Stimulated activated CD4-positive, alpha-beta T cell treated with anti-CD3 and anti-CD28 coated beads, Interleukin-15, amount 100 ng/mL, for 24 hours (primary cell): ENCODE measurements around the gene ARHGEF10L.

Source experiments
- DNase-seq: peaks from one replicate; pipeline ENCODE4 v3.0.0-alpha.2; 2020

Gene ARHGEF10L

GRCh38 chr1:17551755-17552234 lies 12.3 kb downstream of the ARHGEF10L start:
- no peak for DNase-seq

DNA sequence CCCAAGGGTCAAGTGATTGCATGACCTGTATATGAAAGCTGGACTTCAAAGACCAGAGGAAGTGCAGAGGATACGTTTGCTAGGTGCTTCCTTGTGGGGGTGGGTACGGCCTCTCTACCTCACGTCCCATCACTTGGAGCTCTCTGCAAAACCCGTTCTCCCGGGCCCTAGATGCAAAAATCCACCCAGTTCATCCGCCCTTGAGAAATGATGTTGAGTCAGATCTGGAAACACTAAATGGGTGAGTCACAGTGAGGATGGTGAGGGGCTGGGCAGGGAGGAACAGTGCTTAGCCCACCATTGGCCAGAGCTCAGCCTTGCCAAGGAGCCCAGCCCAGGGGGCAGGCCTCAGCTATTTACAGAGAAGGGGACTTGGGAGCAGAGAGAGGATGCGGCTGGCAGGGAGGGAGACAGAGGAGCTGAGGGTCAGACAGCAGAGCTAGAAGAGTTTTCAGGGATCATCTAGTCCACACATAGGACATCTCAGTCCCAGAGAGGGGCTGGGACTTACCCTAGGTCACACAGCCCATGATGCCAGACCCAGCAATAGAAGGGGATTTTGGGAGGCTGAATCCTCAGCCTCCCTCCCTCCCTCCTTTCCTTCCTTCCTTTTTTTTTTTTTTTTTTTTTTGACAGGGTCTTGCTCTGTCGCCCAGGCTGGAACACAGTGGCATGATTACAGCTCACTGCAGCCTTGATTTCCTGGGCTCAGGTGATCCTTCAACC lies 14.6 kb downstream of the ARHGEF10L start:
- DNase-seq, result no peak

GRCh38 chr1:17554954-17555353 lies 15.5 kb downstream of the ARHGEF10L start:
- no peak for DNase-seq

DNA sequence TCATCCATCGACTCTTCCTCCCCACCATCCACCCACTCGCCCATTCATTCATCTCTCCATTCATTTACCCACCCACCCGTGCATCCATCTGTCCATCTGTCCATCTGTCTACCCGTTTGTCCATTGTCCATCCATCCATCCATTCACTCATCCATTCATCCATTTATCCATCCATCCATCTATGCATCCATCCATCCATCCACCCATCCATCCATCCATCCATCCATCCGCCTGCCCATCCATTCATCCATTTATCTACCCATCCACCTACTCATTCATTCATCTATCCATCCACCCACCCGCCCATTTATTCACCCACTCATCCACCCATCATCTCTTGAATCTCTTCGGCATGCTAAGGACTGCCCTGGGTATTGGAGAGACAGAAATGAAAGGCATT lies 18.5 kb downstream of the ARHGEF10L start:
- no peak for DNase-seq

GRCh38 chr1:17558541-17558940 lies 19.0 kb downstream of the ARHGEF10L start:
- no peak for DNase-seq

DNA sequence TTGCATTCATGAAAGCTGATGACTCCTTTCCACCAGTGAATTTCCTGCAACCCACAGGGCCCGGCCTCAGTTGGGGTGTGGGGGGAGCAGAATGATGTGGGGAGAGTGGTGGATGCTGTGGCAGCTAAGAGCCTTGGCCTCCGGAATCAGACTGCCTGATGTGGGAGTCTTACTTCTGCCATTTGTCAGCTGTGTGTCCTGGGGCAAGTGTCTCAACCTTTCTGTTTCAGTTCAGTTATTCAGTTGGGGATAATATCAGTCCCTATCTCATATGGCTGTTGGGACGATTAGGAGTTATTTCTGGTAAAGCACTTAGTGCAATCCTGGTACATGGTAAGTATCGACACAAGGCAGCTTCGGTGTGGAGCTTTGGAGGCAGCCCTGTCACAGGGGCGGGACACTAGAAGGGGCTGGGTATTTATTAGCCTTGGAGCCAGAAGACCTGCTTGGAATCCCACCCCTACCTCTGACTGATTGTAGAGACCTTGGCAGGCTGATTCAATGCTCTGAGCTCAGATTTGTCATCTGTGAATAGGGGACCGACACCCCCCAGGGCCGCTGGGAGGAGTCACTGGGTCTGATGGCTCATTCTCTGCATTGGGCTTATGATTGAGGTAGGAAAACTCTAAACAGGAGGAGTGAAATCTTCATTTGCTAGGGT lies 19.6 kb downstream of the ARHGEF10L start:
- DNase-seq, result no peak

DNA sequence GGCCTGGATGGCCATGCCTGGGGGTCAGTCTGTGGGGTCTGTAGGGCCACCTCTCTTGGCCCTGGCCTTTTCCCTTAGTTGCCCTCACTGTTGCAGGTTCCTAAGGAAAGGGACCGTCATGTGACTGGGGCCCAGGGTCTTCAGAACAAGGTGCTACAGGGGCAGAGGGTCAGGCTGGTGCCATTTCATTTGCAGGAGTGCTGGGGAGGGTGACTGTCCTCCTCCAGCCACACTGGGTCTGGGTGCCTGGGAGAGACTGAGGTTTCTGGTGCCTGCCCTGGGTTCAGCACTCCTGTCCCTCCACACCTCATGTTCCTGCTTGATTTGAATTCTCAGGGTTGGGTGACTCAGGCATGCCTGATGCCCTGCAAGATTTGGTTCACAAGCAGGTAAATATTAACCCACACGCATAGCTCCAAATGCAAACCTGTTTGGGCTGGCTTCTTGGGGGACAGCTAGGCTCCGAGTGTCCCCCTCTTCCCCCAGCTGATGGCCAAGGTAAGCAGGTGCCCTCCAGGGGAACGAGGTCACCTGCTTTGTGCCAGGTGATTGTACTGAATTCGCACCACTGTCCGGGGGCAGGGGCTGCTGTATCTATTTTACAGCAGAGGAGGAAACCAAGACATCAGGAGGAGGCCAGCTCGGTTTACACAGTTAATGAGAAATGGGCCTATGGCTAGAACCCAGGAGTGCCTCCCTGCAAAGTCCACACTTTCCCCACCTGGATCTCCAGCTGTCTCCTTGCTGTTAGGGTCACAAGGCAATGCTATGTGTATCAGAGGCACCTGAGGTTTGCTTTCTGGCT lies 20.3 kb downstream of the ARHGEF10L start:
- no peak for DNase-seq

- no peak for DNase-seq
Measured at GRCh38 chr1:17561247-17561548, 21.7 kb downstream of the ARHGEF10L start.

- no peak for DNase-seq
Measured at GRCh38 chr1:17561561-17561985, 22.1 kb downstream of the ARHGEF10L start.

GRCh38 chr1:17562375-17562774 lies 22.9 kb downstream of the ARHGEF10L start:
- DNase-seq, result no peak

DNA sequence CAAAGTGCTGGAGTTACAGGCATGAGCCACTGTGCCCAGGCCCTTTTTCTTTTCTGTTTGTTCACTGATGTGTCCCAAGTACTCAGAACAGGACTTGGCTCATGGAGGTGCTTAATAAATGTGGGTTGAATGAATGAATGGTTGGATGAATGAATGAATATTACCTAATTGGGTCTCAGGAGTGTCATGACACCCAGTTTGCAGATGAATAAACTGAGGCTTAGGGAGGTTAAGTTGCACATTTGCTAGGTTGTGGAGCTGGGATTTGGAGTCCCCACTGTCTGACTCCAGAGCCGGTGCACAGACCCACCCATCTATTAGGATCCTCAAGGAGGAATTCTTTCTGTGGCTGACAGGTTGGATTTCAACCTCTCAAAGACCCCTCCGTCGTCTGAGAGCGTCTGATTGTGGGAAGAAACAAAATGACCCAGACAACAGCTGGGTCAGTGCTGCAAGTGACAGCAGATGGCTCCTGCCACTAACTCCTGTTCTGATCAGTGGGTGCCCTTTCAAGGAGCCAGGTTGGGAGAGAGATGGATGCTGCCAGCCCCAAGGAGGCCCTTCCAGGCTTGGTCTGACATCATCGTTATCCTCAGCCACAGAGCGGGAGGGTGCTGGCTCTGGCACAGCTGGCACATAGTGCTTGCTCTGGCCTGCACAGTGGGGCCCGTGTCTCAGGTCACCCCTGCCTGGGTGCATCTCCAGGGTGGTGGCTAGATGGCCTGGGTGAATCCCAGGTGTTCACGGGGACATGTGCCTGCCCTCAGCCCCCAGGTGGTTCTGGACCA lies 24.2 kb downstream of the ARHGEF10L start:
- no peak for DNase-seq

GRCh38 chr1:17564458-17565393 lies 25.2 kb downstream of the ARHGEF10L start:
- DNase-seq, result no peak

DNA sequence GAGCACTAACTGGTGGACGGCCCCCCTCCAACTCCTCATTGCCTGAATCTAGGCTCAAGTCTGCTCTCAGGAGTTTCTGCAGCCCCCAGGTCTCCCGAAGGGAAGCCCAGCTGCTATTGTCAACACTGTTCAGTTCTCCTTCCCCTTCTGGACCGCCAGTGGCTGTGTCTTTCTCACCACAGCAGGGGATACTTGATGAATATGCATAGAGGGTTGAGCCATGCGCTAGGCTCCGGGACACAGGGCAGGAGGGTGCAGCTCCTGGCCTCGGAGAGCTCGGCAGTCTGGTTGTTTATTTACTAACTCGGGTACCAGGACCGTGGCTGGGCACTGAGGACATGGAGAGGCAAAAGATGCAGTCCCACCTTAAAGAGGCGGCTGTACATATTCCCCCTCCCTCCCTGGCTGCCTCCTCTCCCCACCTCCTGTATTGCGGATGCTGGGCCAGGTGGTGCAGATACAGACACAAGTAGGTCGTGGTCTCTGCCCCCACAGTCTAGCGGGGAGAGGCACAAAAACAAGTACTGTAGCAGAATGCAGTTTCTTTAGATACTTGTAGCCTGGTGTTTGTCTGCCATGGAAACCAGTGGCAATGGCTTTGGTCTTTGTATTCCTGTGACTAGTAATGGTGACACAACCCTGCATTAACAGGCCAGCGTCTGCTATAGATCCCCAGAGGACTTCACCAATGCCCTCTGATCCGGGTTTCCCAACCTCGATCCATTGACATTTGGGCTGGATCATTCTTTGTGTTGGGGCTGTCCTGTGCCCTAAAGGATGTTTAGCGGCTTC lies 26.2 kb downstream of the ARHGEF10L start:
- no peak for DNase-seq

GRCh38 chr1:17566417-17566816 lies 26.9 kb downstream of the ARHGEF10L start:
- DNase-seq, result no peak

GRCh38 chr1:17566892-17567291 lies 27.4 kb downstream of the ARHGEF10L start:
- DNase-seq, result no peak

DNA sequence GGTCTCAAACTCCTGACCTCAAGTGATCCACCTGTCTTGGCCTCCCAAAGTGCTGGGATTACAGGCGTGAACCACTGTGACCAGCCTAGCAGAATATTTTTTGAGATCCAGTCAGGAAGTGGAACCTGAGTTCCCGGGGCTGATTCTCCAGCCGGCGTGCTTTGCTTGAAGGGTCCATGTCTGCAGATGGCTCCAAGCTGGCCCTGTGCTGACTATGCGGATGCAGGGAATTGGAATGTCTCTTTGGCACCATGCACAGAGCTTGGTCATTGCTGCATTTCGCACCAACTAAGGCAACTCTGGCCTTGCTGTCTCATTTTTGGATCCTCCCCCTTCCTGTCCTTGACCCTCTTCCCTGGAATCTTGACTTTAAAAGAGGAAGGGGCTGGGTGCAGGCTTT lies 28.1 kb downstream of the ARHGEF10L start:
- no peak for DNase-seq

- no peak for DNase-seq
Measured at GRCh38 chr1:17568014-17568900, 28.8 kb downstream of the ARHGEF10L start.

DNA sequence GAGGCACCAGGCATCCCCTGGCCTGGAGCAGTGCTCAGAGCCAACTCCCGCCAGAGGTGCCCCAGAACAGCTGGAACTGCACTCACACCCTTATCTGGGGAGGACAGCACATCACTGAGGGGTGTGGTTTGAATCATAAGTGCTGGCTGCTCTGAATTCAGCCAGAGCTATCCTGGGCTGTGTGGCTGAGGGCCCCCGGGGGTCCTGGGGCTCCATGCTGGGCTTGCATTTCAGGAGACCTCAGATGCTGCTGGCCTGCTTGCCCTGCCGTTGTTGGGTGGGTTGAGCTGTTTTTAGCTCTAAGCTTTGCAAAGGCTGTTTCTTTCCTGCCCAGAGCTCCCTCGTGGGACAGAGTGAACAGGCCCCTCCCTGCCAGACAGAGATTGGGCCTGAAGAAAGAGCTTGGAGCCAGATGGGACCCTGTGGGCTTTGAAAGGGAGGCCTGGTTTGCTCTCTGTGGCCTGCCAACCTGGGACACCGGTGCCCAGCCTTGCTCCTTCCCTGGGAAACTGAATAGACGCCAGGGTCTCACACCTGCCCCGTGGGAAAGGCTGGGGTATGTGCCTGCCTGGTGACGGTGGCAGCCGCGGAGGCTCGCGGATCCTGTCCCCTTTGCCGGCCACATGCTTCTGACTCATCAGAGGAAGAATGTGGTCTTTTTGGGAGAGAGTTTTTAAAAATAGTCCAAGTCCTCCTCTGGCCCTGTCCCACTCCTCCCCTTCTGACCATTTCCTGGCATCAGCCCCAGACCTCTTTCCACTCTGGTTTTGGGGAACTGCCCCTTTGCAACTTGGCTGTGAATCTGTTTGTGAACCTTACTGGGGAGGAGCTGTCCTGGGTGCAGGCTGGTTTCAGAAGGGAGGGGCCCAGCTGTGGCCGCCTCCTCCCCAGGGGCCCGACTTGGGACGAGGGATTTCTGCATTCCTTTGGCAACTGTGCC lies 30.0 kb downstream of the ARHGEF10L start:
- DNase-seq, result no peak

DNA sequence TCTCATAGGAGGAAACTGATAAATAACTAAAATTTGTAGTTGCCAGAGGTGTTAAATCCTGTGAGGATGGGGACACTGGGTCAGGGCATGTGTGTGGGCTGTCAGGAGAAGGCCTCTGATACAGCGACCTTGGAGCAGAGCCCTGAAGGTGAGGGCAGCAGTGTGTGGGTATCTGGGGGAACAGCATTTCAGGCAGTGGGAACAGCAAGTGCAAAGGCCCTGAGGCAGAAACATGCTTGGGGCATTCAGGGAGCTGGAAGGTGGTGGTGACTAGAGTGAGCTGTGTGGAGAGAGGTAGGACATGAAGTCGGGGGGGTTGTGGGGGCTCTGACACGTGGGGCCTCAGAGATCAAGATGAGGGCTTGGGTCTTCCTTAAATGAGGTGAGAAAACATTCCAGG lies 30.7 kb downstream of the ARHGEF10L start:
- no peak for DNase-seq
